ENCODE data around the gene GDPGP1.
"Not testable (repeated sequence)": the region's sequence is repeated elsewhere in the genome, so short reads cannot be mapped to it uniquely, and the experiment has no call there.

Gene GDPGP1

DNA sequence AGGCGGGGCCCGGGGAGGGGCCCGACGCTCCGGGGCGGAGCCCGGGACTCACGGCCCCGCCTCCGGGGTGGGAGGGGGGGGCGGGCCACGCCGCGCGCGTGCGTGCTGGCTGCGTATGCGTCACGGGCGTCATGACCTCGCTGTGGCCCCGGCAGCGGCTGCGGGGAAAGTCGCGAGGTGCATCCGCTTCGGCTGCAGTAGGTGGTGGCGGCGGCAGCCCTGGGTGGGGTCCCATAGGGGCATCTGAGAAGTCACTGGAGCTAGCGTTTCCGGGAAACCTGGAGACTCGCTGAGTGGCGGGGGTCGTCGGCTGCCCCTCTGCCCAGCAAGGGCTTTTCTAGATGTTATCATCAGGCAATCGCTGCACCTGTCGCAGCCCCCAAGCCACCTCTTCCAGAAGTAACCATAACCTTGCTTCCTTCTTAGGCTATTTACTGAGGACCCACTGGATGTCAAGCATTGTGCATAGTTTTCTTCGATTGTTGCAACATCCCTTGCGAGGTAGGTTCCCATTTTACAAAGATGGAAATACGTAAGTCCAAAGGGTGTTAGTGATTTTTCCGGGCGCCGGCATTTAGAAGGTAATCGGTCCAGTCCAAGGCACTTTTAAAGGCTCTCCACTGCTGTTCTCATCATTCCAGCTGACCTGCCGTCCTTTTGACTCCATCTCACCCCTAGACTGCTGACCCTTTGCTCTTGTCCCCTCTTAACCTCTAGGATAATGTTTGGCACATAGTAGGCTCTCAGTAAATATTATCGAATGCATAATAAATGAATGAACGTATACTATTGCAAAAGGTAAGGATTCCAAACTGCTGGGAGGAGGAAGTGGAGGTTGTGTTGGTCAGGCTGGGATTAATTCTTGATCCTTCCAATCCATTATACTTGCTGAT is at the start of gene GDPGP1:
TSS of gene GDPGP1 (plus strand) at position 114 of the 893 bp plus-strand sequence. CDS start 6,700 bp downstream, outside the sequence.
- H3K36me3 Mint-ChIP-seq (ENCODE audit: low read depth), result peaks cover 18% of the 10 kb centered on the region
- H3K4me3 Mint-ChIP-seq, result peak within 1 kb of the TSS; percentile 85 to 96 (median 86)
- no peaks in the 10 kb centered on the region for H3K27me3 Mint-ChIP-seq (ENCODE audit: low read depth)
- peaks cover 13% of the 10 kb centered on the region for H3K4me1 Mint-ChIP-seq
- H3K9me3 Mint-ChIP-seq, result no peaks in the 10 kb centered on the region
- TF ChIP-seq, protein P1, sequence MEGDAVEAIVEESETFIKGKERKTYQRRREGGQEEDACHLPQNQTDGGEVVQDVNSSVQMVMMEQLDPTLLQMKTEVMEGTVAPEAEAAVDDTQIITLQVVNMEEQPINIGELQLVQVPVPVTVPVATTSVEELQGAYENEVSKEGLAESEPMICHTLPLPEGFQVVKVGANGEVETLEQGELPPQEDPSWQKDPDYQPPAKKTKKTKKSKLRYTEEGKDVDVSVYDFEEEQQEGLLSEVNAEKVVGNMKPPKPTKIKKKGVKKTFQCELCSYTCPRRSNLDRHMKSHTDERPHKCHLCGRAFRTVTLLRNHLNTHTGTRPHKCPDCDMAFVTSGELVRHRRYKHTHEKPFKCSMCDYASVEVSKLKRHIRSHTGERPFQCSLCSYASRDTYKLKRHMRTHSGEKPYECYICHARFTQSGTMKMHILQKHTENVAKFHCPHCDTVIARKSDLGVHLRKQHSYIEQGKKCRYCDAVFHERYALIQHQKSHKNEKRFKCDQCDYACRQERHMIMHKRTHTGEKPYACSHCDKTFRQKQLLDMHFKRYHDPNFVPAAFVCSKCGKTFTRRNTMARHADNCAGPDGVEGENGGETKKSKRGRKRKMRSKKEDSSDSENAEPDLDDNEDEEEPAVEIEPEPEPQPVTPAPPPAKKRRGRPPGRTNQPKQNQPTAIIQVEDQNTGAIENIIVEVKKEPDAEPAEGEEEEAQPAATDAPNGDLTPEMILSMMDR (IDR thresholded peaks at IDR 0.05; ENCODE audit: unreplicated experiment in 3 of 3), result no peak
- peak within 1 kb of the TSS; percentile 37 to 68 (median 63) for H3K27ac Mint-ChIP-seq

DNA sequence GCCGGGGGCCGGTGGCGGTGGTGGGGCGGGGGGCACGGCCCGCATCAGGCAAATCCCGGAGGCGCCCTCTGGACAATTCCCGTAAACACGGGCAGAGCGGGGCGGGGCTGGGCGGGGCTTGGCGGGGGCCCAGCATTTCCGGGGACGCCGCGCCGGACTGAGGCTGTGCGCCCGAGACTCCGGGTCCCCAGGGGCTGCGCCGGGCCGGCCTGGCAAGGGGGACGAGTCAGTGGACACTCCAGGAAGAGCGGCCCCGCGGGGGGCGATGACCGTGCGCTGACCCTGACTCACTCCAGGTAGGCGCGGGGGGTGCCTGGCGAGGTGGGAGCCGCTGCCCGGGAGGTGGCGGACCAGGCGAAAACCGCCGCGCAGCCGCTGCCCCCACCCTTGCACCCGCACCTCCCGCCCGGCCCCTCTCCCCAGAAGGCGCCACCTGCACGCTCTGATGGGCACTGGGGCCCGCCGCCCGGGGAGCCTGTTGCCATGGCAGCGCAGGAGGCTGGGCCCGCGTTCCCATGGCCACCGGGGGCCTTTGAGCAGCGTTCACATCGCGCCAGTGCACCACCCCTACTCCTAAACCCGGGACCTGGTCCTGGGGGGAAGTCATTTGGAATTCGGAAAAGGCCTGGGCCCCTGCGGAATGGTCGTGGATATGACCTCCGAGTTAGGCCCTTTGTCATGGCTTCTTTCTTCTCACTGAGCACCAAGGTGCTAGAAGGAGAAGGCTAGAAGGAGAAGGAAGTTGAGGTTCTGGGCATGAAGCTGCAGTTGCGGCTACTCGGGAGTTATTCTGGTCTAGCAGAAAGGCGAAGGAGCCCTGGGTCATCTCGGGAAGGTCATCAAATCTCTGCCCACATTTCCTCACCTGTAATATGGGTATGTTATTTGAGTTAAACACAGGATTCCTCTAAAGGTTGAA is 49.0 kb upstream of the GDPGP1 start:
- Mint-ChIP-seq H3K9me3 (no peaks in the 10 kb centered on the region), H3K4me3 (peak overlapping the region; percentile 76 to 79 (median 77)), H3K4me1 (peaks cover 29% of the 10 kb centered on the region), H3K36me3 (ENCODE audit: low read depth) (no peaks in the 10 kb centered on the region), H3K27ac (peak overlapping the region; percentile 84 to 89 (median 87)), H3K27me3 (ENCODE audit: low read depth) (no peaks in the 10 kb centered on the region)
- TF ChIP-seq, protein P1 (IDR thresholded peaks at IDR 0.05; ENCODE audit: unreplicated experiment in 3 of 3), result no peak

DNA sequence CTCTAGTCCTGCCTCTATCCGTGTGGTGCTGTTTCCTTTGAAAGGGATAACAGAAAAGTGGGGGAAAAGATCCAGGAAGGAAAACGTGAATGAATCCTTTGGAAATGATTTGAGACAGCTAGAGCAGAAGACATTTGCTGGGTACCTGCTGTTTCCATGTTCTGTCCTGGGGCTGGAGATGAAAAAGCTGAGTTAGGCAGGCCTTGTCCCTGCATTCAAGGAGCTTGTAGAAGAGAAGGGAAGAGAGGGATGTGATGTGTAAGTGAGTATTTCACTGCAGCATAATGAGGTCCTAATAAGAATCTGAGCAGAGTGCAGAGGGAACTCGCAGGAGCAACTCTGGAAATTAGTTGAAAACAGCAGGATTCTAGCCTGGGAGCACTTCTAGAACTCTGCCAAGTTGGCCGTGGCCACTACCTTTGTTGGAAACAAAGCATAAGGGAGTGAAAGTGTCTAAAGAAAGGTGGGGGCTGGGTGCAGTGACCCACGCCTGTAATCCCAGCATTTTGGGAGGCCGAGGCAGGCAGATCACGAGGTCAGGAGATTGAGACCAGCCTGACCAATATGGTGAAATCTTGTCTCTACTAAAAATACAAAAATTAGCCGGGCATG is 46.6 kb upstream of the GDPGP1 start:
- Mint-ChIP-seq H3K27ac (peak overlapping the region; percentile 79 to 88 (median 82)), H3K4me3 (peak overlapping the region; percentile 6 to 32 (median 18)), H3K4me1 (peaks cover 35% of the 10 kb centered on the region), H3K9me3 (no peaks in the 10 kb centered on the region), H3K36me3 (ENCODE audit: low read depth) (no peaks in the 10 kb centered on the region), H3K27me3 (ENCODE audit: low read depth) (no peaks in the 10 kb centered on the region)
- TF ChIP-seq, protein P1 (IDR thresholded peaks at IDR 0.05; ENCODE audit: unreplicated experiment in 3 of 3), result no peak

- H3K9me3 Mint-ChIP-seq; H3K4me3 Mint-ChIP-seq; H3K36me3 Mint-ChIP-seq (ENCODE audit: low read depth); H3K27ac Mint-ChIP-seq; H3K27me3 Mint-ChIP-seq (ENCODE audit: low read depth): not testable (repeated sequence)
- peaks cover 41% of the 10 kb centered on the region for H3K4me1 Mint-ChIP-seq
These were observed 45.9 kb upstream of the GDPGP1 start for GRCh38 chr15:90188065-90188464.

DNA sequence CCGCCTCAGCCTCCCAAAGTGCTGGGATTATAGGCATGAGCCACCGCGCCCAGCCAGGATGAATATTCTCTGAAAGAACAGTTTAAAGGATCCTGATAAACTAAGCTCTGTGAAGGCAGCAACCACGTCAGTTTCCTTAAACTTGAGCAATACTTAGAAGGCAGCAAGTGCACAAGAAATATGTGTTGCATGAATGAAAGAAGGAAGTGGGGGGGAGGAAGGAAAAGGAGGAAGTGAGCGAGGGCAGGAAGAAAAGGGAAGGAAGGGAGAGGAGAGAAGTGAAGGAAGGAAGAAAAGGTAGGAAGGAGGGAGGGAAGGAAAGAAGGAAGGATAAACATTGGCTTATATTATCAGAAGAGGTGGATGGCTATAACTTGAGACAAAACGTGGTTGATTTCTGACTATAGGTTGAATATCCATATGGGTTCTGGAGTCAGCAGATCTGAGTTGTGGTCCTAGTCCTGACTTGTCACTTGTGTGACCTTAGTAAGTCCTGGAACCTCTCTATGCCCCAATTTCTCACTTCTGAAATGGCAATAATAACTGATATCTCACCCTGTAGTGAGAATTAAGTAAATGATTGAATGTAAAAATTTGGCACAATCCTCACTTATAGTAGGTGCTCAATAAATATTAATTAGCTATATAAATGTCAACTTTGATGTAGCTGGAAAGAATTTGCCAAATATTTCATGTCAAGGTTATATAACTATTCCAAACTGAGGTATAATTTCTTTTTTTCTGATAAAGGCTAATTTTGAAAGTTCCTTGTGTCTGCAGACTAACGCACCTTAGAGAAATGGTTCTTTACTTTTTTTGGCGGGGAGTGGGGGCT is 44.9 kb upstream of the GDPGP1 start:
- peak overlapping the region in 2 of 3 experiments; percentile 29 to 79 for H3K27ac Mint-ChIP-seq
- no peaks in the 10 kb centered on the region for H3K27me3 Mint-ChIP-seq (ENCODE audit: low read depth)
- peaks cover 41% of the 10 kb centered on the region for H3K4me1 Mint-ChIP-seq
- H3K36me3 Mint-ChIP-seq (ENCODE audit: low read depth), result no peaks in the 10 kb centered on the region
- H3K9me3 Mint-ChIP-seq, result no peaks in the 10 kb centered on the region
- H3K4me3 Mint-ChIP-seq, result no peak overlapping the region
- TF ChIP-seq, protein P1 (IDR thresholded peaks at IDR 0.05; ENCODE audit: unreplicated experiment in 3 of 3), result no peak

Measured in nephron (organoid).